Measurements from ENCODE around the gene TUBAL3. TPM values are rescaled to one million over a fixed set of nuclear protein-coding genes. Genes with fewer than 3 reads are reported as not detected.

Gene TUBAL3
- total and polyA plus RNA-seq, 12 donors: not detected

- DNase-seq: no peak
- intact Hi-C loops (cut with DNase I): no loop called here
- no peaks in the 10 kb centered on the region for H3K9me3 ChIP-seq (replicated peaks in 1 of 3)
- TF ChIP-seq POLR2A (IDR thresholded peaks at IDR 0.05): no peak
- no peak for TF ChIP-seq CTCF (IDR thresholded peaks at IDR 0.05)
- no peaks in the 10 kb centered on the region for H3K4me1 ChIP-seq (replicated peaks in 1 of 2)
- WGBS, 4 donors: 62 to 75% (median 70%) methylated on average over 4 of the region's 4 CpGs
- no peak overlapping the region for H3K4me3 ChIP-seq
- H3K36me3 ChIP-seq (replicated peaks in 1 of 2): no peaks in the 10 kb centered on the region
- no peak overlapping the region for H3K27ac ChIP-seq
- no peaks in the 10 kb centered on the region for H3K27me3 ChIP-seq
Observed at GRCh38 chr10:5376450-5376849, 28.2 kb downstream of the TUBAL3 start.

- intact Hi-C loops (cut with DNase I): no loop called here
- H3K27me3 ChIP-seq: no peaks in the 10 kb centered on the region
- no peaks in the 10 kb centered on the region for H3K9me3 ChIP-seq (replicated peaks in 1 of 3)
- H3K27ac ChIP-seq: no peak overlapping the region
- WGBS, 4 donors: 74 to 89% (median 81%) methylated on average over 16 to 22 of the region's 22 CpGs
- H3K36me3 ChIP-seq (replicated peaks in 1 of 2): no peaks in the 10 kb centered on the region
- H3K4me3 ChIP-seq: no peak overlapping the region
- no peaks in the 10 kb centered on the region for H3K4me1 ChIP-seq (replicated peaks in 1 of 2)
- TF ChIP-seq CTCF (IDR thresholded peaks at IDR 0.05) (no peak), POLR2A (IDR thresholded peaks at IDR 0.05) (no peak)
- no peak for DNase-seq
Observed at GRCh38 chr10:5373891-5374611, 30.6 kb downstream of the TUBAL3 start.

- Histone ChIP-seq H3K9me3 (replicated peaks in 1 of 3) (no peaks in the 10 kb centered on the region), H3K4me3 (no peak overlapping the region), H3K36me3 (replicated peaks in 1 of 2) (no peaks in the 10 kb centered on the region), H3K27ac (no peak overlapping the region), H3K27me3 (no peaks in the 10 kb centered on the region), H3K4me1 (replicated peaks in 1 of 2) (no peaks in the 10 kb centered on the region)
- TF ChIP-seq CTCF (IDR thresholded peaks at IDR 0.05) (no peak), POLR2A (IDR thresholded peaks at IDR 0.05) (no peak)
- DNase-seq: no peak
- 61 to 82% (median 70%) methylated on average over 4 of the region's 4 CpGs for WGBS, 4 donors
- intact Hi-C loops (cut with DNase I): no loop called here
Observed at GRCh38 chr10:5373307-5373706, 31.3 kb downstream of the TUBAL3 start.

DNA sequence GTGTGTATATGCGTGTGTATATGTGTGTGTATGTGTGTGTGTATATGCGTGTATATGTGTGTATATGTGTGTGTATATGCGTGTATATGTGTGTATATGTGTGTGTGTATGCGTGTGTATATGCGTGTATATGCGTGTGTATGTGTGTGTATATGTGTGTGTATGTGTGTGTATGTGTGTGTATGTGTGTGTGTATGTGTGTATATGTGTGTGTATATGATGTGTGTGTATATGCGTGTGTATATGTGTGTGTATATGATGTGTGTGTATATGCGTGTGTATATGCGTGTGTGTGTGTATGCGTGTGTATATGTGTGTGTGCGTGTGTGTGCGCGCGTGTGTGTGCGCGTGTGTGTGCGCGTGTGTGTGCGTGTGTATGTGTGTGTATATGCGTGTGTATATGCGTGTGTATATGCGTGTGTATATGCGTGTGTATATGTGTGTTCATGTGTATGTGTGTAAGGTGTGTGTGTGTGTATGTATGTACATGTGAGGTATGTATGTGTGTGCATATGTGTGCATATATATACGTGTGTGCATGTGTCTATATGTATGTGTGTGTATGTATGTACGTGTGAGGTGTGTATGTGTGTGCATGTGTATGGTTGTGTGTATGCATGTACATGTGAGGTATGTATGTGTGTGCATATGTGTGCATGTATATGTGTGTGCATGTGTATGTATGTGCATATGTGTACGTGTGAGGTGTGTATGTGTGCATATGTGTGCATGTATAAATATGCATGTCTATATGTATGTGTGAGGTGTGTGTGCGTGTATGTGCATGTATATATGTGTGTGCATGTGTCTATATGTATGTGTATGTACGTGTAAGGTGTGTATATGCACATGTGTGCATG lies 33.9 kb downstream of the TUBAL3 start:
- intact Hi-C loops (cut with DNase I): no loop called here
- DNase-seq: no peak
- H3K36me3 ChIP-seq (replicated peaks in 1 of 2): no peaks in the 10 kb centered on the region
- 58 to 92% (median 81%) methylated on average over 21 to 28 of the region's 28 CpGs for whole genome bisulfite sequencing, 4 donors
- no peak overlapping the region for H3K4me3 ChIP-seq
- H3K4me1 ChIP-seq (replicated peaks in 1 of 2): no peaks in the 10 kb centered on the region
- TF ChIP-seq CTCF (IDR thresholded peaks at IDR 0.05) (no peak), POLR2A (IDR thresholded peaks at IDR 0.05) (no peak)
- H3K9me3 ChIP-seq (replicated peaks in 1 of 3): no peaks in the 10 kb centered on the region
- H3K27me3 ChIP-seq: no peaks in the 10 kb centered on the region
- H3K27ac ChIP-seq: no peak overlapping the region

Measured in adrenal gland (tissue), 12 donors.